Renal cortical epithelial cell (primary cell): ENCODE measurements around the gene CAMK4. TPM values are rescaled to one million over a fixed set of nuclear protein-coding genes. Genes with fewer than 3 reads are reported as not detected.

Source experiments
- DNase-seq: peaks from one replicate; pipeline ENCODE4 v3.0.0-alpha.2; 2011; ENCODE audit warnings: low read depth
- total RNA-seq: library from RNA; depleted of rRNA; stranded (reverse); fragments of >200 nt; gene quantifications from 2 replicates; pipeline ENCODE4 v1.2.3, GENCODE V29; 2014

The CAMK4 gene
- total RNA-seq, 1 donor from 2014 or later, result 0.20 TPM

GRCh38 chr5:111488353-111488752 lies 264.2 kb downstream of the CAMK4 start:
- no peak for DNase-seq

GRCh38 chr5:111493031-111493430 lies 268.8 kb downstream of the CAMK4 start:
- DNase-seq, result no peak

- DNase-seq, result no peak
These were observed 270.3 kb downstream of the CAMK4 start for GRCh38 chr5:111494355-111494999.

- DNase-seq, result no peak
These were observed 271.0 kb downstream of the CAMK4 start for GRCh38 chr5:111495159-111495558.

GRCh38 chr5:111498346-111498745 lies 274.2 kb downstream of the CAMK4 start:
- DNase-seq, result no peak

- DNase-seq, result no peak
These were observed 278.8 kb downstream of the CAMK4 start for GRCh38 chr5:111502956-111503355.

- no peak for DNase-seq
These were observed 280.9 kb downstream of the CAMK4 start for GRCh38 chr5:111505096-111505495.

GRCh38 chr5:111507276-111507675 lies 283.1 kb downstream of the CAMK4 start:
- no peak for DNase-seq

GRCh38 chr5:111509119-111509518 lies 284.9 kb downstream of the CAMK4 start:
- DNase-seq, result no peak

GRCh38 chr5:111511174-111511830 lies 287.1 kb downstream of the CAMK4 start:
- peak; percentile 43 for DNase-seq

- no peak for DNase-seq
These were observed 287.7 kb downstream of the CAMK4 start for GRCh38 chr5:111511831-111512374.

GRCh38 chr5:111512375-111513130 lies 288.4 kb downstream of the CAMK4 start, which contains the start of gene STARD4:
Gene STARD4 (minus strand): TSS chr5:111512535. CDS start chr5:111507433, 5,102 bp downstream.
- DNase-seq, result peak; percentile 97

GRCh38 chr5:111513131-111513520 lies 288.9 kb downstream of the CAMK4 start:
- DNase-seq, result no peak

GRCh38 chr5:111514087-111514486 lies 289.9 kb downstream of the CAMK4 start:
- no peak for DNase-seq

- no peak for DNase-seq
These were observed 293.8 kb downstream of the CAMK4 start for GRCh38 chr5:111517853-111518501.

- no peak for DNase-seq
These were observed 294.6 kb downstream of the CAMK4 start for GRCh38 chr5:111518777-111519176.

GRCh38 chr5:111520908-111521307 lies 296.7 kb downstream of the CAMK4 start:
- DNase-seq, result no peak

GRCh38 chr5:111528056-111528455 lies 303.9 kb downstream of the CAMK4 start:
- DNase-seq, result no peak

- DNase-seq, result peak; percentile 90
These were observed 306.1 kb downstream of the CAMK4 start for GRCh38 chr5:111530298-111530740.

GRCh38 chr5:111532886-111533582 lies 308.9 kb downstream of the CAMK4 start:
- no peak for DNase-seq

- no peak for DNase-seq
These were observed 311.8 kb downstream of the CAMK4 start for GRCh38 chr5:111535879-111536549.
